ENCODE measurements around the gene PNKD. TPM values are rescaled to one million over a fixed set of nuclear protein-coding genes. Genes with fewer than 3 reads are reported as not detected.

PNKD gene
- total RNA-seq, 4 donors from 2014 or later, result 20.1 to 35.8 (median 31.9) TPM

DNA sequence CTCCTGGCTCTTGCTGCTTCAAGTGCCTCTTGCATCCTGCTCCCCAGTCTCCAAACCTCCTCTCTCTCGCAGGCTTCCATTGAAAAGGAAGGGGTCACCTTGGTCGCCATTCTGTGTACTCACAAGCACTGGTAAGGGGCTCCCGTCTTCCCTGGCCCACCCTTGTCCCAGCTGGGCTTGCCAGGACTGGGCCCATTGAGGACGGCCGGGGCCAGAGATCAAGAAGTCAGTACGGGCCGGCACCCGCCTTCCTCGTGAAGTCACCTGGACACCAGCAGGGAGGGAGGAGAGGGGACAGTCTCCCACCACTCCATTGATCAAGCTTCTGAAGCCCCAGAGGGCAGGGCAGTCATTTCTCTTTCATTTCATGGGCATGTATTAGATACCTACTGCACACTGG lies 70.3 kb downstream of the PNKD start:
- H3K27ac ChIP-seq, result no peak overlapping the region
- ATAC-seq (no peak), DNase-seq (no peak)
- in situ Hi-C loops (cut with MboI; ENCODE audit: low sequenced_read_pairs in 4 of 4), result no loop called here
- intact Hi-C loops (cut with DNase I; ENCODE audit: low total_unique reads), result no loop called here
- H3K27me3 ChIP-seq, result no peaks in the 10 kb centered on the region
- H3K4me1 ChIP-seq, result no peaks in the 10 kb centered on the region
- H3K9me3 ChIP-seq, result no peaks in the 10 kb centered on the region
- TF ChIP-seq, protein P1, sequence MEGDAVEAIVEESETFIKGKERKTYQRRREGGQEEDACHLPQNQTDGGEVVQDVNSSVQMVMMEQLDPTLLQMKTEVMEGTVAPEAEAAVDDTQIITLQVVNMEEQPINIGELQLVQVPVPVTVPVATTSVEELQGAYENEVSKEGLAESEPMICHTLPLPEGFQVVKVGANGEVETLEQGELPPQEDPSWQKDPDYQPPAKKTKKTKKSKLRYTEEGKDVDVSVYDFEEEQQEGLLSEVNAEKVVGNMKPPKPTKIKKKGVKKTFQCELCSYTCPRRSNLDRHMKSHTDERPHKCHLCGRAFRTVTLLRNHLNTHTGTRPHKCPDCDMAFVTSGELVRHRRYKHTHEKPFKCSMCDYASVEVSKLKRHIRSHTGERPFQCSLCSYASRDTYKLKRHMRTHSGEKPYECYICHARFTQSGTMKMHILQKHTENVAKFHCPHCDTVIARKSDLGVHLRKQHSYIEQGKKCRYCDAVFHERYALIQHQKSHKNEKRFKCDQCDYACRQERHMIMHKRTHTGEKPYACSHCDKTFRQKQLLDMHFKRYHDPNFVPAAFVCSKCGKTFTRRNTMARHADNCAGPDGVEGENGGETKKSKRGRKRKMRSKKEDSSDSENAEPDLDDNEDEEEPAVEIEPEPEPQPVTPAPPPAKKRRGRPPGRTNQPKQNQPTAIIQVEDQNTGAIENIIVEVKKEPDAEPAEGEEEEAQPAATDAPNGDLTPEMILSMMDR (IDR thresholded peaks at IDR 0.05 in 4 of 5, conservative IDR thresholded peaks at IDR 0.05 in 1 of 5), result no peak
- no peak for TF ChIP-seq POLR2A (IDR thresholded peaks at IDR 0.05)
- no peak overlapping the region for H3K4me3 ChIP-seq
- H3K36me3 ChIP-seq, result no peaks in the 10 kb centered on the region

DNA sequence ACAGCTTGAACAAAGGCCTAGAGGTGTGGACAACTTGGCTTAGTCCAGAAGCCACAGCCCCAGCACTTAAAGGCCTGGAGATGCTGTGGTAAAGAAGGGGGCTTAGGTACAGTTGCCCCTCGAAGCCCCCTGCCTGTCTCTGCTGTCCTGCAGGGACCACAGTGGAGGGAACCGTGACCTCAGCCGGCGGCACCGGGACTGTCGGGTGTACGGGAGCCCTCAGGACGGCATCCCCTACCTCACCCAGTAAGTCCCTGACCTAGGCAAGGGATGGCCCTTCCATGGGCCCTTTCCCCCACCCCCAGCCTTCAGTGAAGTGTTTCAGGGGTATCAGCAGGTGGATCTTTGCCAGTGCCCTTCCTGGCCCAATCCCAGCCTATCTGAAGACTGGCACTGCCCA lies 71.1 kb downstream of the PNKD start:
- in situ Hi-C loops (cut with MboI; ENCODE audit: low sequenced_read_pairs in 4 of 4), result no loop called here
- ATAC-seq (no peak), DNase-seq (no peak)
- Histone ChIP-seq H3K9me3 (no peaks in the 10 kb centered on the region), H3K36me3 (no peaks in the 10 kb centered on the region), H3K27me3 (no peaks in the 10 kb centered on the region), H3K4me3 (no peak overlapping the region), H3K4me1 (no peaks in the 10 kb centered on the region), H3K27ac (no peak overlapping the region)
- TF ChIP-seq POLR2A (IDR thresholded peaks at IDR 0.05), result no peak
- TF ChIP-seq, protein P1 (IDR thresholded peaks at IDR 0.05 in 4 of 5, conservative IDR thresholded peaks at IDR 0.05 in 1 of 5), result no peak
- intact Hi-C loops (cut with DNase I; ENCODE audit: low total_unique reads), result no loop called here

DNA sequence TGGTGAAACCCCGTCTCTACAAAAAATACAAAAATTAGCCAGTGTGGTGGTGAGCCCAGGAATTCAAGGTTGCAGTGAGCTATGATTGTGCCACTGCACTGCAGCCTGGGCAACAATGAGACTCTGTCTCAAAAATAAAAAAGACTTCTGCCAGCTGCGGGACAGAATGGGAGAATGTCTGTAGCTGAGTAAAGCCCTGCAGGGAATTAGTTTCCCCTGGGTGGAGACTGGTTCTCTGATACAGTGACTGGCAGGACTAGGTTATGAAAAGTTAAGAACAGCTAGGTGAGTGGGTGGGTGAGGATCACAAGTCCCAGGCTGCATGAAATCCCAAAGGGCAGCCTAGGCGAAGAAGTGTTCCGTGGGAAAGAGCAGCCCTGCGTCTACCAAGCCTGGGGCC lies 72.5 kb downstream of the PNKD start:
- H3K4me3 ChIP-seq, result no peak overlapping the region
- no peaks in the 10 kb centered on the region for H3K4me1 ChIP-seq
- H3K27me3 ChIP-seq, result no peaks in the 10 kb centered on the region
- DNase-seq, result no peak
- ATAC-seq, result no peak
- in situ Hi-C loops (cut with MboI; ENCODE audit: low sequenced_read_pairs in 4 of 4), result no loop called here
- intact Hi-C loops (cut with DNase I; ENCODE audit: low total_unique reads), result no loop called here
- H3K36me3 ChIP-seq, result no peaks in the 10 kb centered on the region
- TF ChIP-seq, protein P1 (IDR thresholded peaks at IDR 0.05 in 4 of 5, conservative IDR thresholded peaks at IDR 0.05 in 1 of 5), result no peak
- TF ChIP-seq POLR2A (IDR thresholded peaks at IDR 0.05), result no peak
- H3K27ac ChIP-seq, result no peak overlapping the region
- H3K9me3 ChIP-seq, result no peaks in the 10 kb centered on the region

DNA sequence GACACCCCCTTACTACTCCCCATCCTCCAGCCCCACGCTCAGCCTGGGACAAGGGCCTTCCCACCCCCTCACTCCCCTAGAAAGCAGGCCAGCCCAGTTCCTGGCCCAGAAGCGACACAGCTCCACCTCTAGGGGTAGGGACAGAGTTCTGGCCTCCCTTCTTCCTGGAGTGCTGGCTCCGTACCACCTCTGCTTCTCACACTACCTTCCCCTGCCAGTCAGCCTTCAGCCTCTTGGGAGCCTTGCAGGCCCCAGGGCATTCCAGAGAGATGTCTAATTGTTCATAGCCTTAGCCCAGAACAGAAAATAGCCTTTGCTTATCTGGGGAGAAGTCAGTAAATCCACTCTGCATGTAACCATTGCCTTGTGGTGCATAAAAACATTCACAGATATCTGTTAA lies 73.3 kb downstream of the PNKD start:
- H3K36me3 ChIP-seq, result no peaks in the 10 kb centered on the region
- H3K27me3 ChIP-seq, result no peaks in the 10 kb centered on the region
- TF ChIP-seq POLR2A (IDR thresholded peaks at IDR 0.05), result no peak
- TF ChIP-seq, protein P1 (IDR thresholded peaks at IDR 0.05 in 4 of 5, conservative IDR thresholded peaks at IDR 0.05 in 1 of 5), result no peak
- ATAC-seq (no peak), DNase-seq (no peak)
- in situ Hi-C loops (cut with MboI; ENCODE audit: low sequenced_read_pairs in 4 of 4), result no loop called here
- no peaks in the 10 kb centered on the region for H3K4me1 ChIP-seq
- H3K9me3 ChIP-seq, result no peaks in the 10 kb centered on the region
- no peak overlapping the region for H3K27ac ChIP-seq
- intact Hi-C loops (cut with DNase I; ENCODE audit: low total_unique reads), result no loop called here
- H3K4me3 ChIP-seq, result no peak overlapping the region

DNA sequence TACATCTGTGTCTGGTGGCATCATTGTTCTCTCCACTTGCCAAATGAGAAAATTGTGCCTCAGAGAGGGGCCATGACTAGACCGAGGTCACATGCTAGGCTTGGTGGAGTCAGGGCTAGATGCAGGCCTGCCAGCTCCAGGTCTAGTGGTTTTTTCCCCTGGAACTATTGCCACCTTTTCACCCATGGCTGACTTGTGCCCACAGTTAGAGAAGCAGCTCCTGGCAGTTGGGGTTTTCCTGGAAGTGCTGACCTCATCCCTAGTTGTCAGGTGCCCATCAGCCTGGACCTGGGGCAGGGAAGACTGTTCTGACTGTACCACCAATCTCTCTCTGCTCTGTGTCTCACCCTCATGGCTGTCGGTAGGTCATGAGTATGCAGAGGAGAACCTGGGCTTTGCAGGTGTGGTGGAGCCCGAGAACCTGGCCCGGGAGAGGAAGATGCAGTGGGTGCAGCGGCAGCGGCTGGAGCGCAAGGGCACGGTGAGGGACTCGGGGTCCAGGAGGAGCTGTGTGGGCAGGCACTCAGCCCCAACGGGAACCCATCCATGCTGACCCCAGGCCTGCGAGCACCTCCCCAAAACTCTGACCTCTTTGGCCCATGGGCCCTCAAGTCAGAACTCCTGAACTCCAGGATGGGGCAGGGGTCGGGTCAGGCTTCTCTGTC lies 73.9 kb downstream of the PNKD start:
- no peaks in the 10 kb centered on the region for H3K27me3 ChIP-seq
- H3K36me3 ChIP-seq, result no peaks in the 10 kb centered on the region
- H3K4me1 ChIP-seq, result no peaks in the 10 kb centered on the region
- ATAC-seq (no peak), DNase-seq (no peak)
- no peak for TF ChIP-seq POLR2A (IDR thresholded peaks at IDR 0.05)
- TF ChIP-seq, protein P1 (IDR thresholded peaks at IDR 0.05 in 4 of 5, conservative IDR thresholded peaks at IDR 0.05 in 1 of 5), result no peak
- no peak overlapping the region for H3K4me3 ChIP-seq
- intact Hi-C loops (cut with DNase I; ENCODE audit: low total_unique reads) (no loop called here), in situ Hi-C loops (cut with MboI; ENCODE audit: low sequenced_read_pairs in 4 of 4) (no loop called here)
- no peak overlapping the region for H3K27ac ChIP-seq
- H3K9me3 ChIP-seq, result no peaks in the 10 kb centered on the region
